OCI-LY3 (cell line): Measurements from ENCODE around the gene SCN1B.

Experiments
- H2AFZ ChIP-seq: fragments of 200-600, 300-600 bp; shearing (Covaris generic); 2 replicates; pipeline ENCODE4 v1.6.0; 2014; ENCODE audit warnings: antibody characterized with exemption, low read depth, low read length
- H3K27ac ChIP-seq: fragments of 200-600, 300-600 bp; sonication (generic); 2 replicates; pipeline ENCODE4 v1.5.1; 2014; ENCODE audit warnings: mild to moderate bottlenecking, low read length, moderate library complexity, mixed read lengths
- H3K27me3 ChIP-seq: fragments of 200-600, 300-600 bp; sonication (generic); 2 replicates; pipeline ENCODE4 v1.6.1; 2014; ENCODE audit warnings: low read depth, low read length, mixed read lengths
- H3K36me3 ChIP-seq: fragments of 200-600, 300-600 bp; sonication (generic); replicated peaks from 2 replicates; pipeline ENCODE3; 2014; ENCODE audit warnings: low read depth, low read length, mixed read lengths
- H3K4me1 ChIP-seq: fragments of 300-600, 200-600 bp; sonication (generic); 2 replicates; pipeline ENCODE4 v1.6.1; 2014; ENCODE audit warnings: low read length, mixed read lengths
- H3K4me2 ChIP-seq: fragments of 200-600, 300-600 bp; sonication (generic); 2 replicates; pipeline ENCODE4 v1.6.1; 2014; ENCODE audit warnings: low read length, mixed read lengths
- H3K4me3 ChIP-seq: fragments of 300-600, 200-600 bp; sonication (generic); 2 replicates; pipeline ENCODE4 v1.5.1; 2014; ENCODE audit warnings: antibody characterized with exemption, mild to moderate bottlenecking, low read length, moderate library complexity
- H3K79me2 ChIP-seq: fragments of 300-600, 200-600 bp; shearing (Covaris generic); 2 replicates; pipeline ENCODE4 v1.6.1; 2014; ENCODE audit warnings: mild to moderate bottlenecking, low read length, mixed read lengths
- H3K9ac ChIP-seq: fragments of 300-600, 200-600 bp; shearing (Covaris generic); 2 replicates; pipeline ENCODE4 v1.6.0; 2014; ENCODE audit warnings: mild to moderate bottlenecking, low read length, moderate library complexity
- H3K9me3 ChIP-seq: fragments of 200-600, 300-600 bp; shearing (Covaris generic); 2 replicates; pipeline ENCODE4 v1.6.1; 2014; ENCODE audit warnings: low read length, mixed read lengths; ENCODE audit not compliant: insufficient read depth
- H4K20me1 ChIP-seq: fragments of 200-600, 300-600 bp; sonication (generic); 2 replicates; pipeline ENCODE4 v1.6.1; 2016; ENCODE audit warnings: low read length, mixed read lengths; ENCODE audit not compliant: insufficient read depth
- EZH2phosphoT487 ChIP-seq: fragments of 200-600 bp; shearing (Covaris generic); IDR thresholded peaks from 2 replicates; pipeline ENCODE4 v1.6.1; 2018; ENCODE audit warnings: antibody characterized with exemption, mixed run types, low read depth
- TF ChIP-seq, protein P1 (sequence below): fragments of 200-600, 300-600 bp; sonication (generic); IDR thresholded peaks from 2 replicates; pipeline ENCODE4 v1.5.1; 2014; ENCODE audit warnings: antibody characterized with exemption, low read length, low read depth

SCN1B gene

DNA sequence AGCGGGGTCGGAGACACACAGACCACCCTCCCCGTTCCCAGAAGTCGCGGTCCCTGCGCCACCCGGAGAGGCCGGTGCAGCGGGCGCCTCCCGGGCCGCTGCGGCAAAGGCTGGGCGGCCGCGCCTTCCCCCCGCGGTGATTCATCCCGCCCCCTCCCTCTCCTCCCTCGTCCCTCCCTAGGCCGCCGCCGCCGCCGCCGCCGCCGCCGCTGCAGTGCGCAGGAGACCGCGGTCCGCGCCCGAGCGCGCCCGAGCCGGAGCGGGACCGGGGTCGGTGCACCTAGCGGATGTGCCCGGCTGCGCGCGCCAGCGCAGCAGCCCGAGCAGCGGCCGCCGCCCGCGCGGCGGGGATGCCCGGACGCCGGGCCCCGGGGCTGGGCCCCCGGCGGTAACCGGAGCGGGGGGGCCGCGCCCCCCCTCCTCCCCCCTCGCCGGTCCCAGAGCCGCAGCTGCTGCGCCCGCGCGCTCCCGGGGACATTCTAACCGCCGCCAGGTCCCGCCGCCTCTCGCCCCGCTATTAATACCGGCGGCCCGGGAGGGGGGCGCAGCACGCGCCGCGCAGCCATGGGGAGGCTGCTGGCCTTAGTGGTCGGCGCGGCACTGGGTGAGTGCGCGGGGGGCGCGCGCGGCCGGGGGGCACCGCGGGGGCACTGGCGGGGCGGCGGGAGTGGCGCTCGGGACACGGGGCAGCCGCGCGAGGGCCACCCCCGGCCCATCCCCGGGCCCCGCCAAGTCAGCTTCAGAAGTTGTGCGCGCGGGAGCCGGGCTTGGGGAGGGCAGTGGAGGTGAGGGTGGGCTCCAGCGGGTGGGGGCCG lies at the start of gene SCN1B:
SCN1B (plus strand) TSS at position 214 of the 815 bp plus-strand sequence; CDS start at position 565, 351 bp downstream.
- H3K4me3 ChIP-seq: peak within 1 kb of the TSS; percentile 43
- H4K20me1 ChIP-seq: peaks cover 9% of the 10 kb centered on the region; the same call in 1 of the 2 replicates
- no peaks in the 10 kb centered on the region for H3K79me2 ChIP-seq
- no peak within 1 kb of the TSS for H3K27ac ChIP-seq
- no peak within 1 kb of the TSS for H3K9ac ChIP-seq
- H3K9me3 ChIP-seq: no peaks in the 10 kb centered on the region
- TF ChIP-seq EZH2phosphoT487: no peak
- TF ChIP-seq, protein P1, sequence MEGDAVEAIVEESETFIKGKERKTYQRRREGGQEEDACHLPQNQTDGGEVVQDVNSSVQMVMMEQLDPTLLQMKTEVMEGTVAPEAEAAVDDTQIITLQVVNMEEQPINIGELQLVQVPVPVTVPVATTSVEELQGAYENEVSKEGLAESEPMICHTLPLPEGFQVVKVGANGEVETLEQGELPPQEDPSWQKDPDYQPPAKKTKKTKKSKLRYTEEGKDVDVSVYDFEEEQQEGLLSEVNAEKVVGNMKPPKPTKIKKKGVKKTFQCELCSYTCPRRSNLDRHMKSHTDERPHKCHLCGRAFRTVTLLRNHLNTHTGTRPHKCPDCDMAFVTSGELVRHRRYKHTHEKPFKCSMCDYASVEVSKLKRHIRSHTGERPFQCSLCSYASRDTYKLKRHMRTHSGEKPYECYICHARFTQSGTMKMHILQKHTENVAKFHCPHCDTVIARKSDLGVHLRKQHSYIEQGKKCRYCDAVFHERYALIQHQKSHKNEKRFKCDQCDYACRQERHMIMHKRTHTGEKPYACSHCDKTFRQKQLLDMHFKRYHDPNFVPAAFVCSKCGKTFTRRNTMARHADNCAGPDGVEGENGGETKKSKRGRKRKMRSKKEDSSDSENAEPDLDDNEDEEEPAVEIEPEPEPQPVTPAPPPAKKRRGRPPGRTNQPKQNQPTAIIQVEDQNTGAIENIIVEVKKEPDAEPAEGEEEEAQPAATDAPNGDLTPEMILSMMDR: no peak
- H3K36me3 ChIP-seq: peaks cover 19% of the 10 kb centered on the region
- no peak within 1 kb of the TSS for H2AFZ ChIP-seq
- H3K27me3 ChIP-seq: 0 out of 2 replicates have a peak, but pooled peaks cover 5% of the 10 kb centered on the region
- H3K4me1 ChIP-seq: no peaks in the 10 kb centered on the region
- peak within 1 kb of the TSS; percentile 44 for H3K4me2 ChIP-seq

DNA sequence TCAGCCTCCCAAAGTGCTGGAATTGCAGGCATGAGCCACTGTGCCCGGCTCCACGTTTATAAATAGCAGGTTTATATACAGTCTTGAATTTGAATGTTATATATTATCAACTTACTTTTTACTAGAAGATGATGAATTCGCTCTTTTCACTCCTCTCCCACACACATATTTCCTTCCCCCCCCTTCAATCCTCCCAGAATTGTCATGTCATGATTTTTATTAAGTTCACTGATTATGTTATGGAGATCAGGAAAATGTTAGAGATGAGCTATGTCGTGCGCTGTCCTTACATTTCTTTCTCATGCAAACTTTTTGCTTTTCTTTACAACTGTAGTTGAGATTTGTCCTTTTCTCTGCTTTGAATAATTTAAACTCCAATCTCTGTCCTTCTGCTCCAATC lies 48.0 kb upstream of the SCN1B start:
- TF ChIP-seq, protein P1: no peak
- no peak for TF ChIP-seq EZH2phosphoT487

DNA sequence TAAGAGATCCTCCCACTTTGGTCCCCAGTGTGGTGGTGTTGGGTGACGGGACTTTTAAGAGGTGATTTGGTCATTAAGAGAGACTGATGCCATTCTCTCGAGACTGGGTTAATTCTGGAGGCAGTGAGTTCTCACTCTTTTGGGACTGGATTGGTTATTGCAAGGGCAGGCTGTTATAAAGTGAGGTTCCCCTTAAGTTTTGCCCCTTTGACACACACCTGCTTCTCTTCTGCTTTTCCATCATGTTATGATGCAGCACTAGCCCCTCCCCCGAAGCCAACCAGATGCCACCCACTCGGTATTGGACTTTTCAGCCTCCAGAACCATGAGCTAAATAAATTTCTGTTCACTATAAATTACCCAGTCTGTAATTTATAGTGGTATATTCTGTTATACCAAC lies 46.5 kb upstream of the SCN1B start:
- H3K79me2 ChIP-seq: no peaks in the 10 kb centered on the region
- H3K36me3 ChIP-seq: no peaks in the 10 kb centered on the region
- no peak overlapping the region for H3K9ac ChIP-seq
- TF ChIP-seq EZH2phosphoT487: no peak
- TF ChIP-seq, protein P1: no peak
- no peaks in the 10 kb centered on the region for H4K20me1 ChIP-seq
- H3K9me3 ChIP-seq: peaks cover 3% of the 10 kb centered on the region; the same call in 1 of the 2 replicates
- H3K4me1 ChIP-seq: peaks cover 17% of the 10 kb centered on the region
- peaks cover 13% of the 10 kb centered on the region; the same call in 1 of the 2 replicates for H3K27me3 ChIP-seq
- H3K4me3 ChIP-seq: no peak overlapping the region
- no peak overlapping the region for H3K27ac ChIP-seq
- H2AFZ ChIP-seq: peak overlapping the region; percentile 5; the same call in 1 of the 2 replicates
- no peak overlapping the region for H3K4me2 ChIP-seq

More for the DNA sequence above, 48.0 kb upstream of the SCN1B start:
- H4K20me1 ChIP-seq: no peaks in the 10 kb centered on the region
- H3K79me2 ChIP-seq: no peaks in the 10 kb centered on the region
- no peak overlapping the region for H3K4me2 ChIP-seq
- no peak overlapping the region for H3K27ac ChIP-seq
- no peaks in the 10 kb centered on the region for H3K36me3 ChIP-seq
- peaks cover 13% of the 10 kb centered on the region; the same call in 1 of the 2 replicates for H3K27me3 ChIP-seq
- peaks cover 9% of the 10 kb centered on the region for H3K4me1 ChIP-seq
- H3K4me3 ChIP-seq: no peak overlapping the region
- H2AFZ ChIP-seq: no peak overlapping the region
- H3K9me3 ChIP-seq: peaks cover 3% of the 10 kb centered on the region; the same call in 1 of the 2 replicates
- H3K9ac ChIP-seq: no peak overlapping the region

DNA sequence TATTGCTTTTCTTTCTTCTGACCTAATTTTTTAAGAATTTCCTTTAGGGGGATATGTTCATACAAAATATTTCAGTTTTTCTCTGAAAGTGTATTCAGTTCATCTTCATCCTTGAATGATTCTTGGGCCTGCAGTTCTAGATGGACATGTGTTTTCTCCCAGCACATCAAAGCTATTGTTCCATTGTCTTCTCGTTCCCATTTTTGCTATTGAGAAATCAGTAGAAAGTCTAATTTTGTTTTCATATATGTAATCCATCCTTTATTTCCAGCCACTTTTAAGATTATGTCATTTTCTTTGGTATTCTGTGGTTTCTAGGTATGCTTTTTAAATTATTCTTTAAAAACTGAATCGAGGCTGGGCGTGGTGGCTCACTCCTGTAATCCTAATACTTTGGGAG lies 46.0 kb upstream of the SCN1B start:
- H3K4me1 ChIP-seq: peaks cover 22% of the 10 kb centered on the region
- peaks cover 3% of the 10 kb centered on the region; the same call in 1 of the 2 replicates for H3K9me3 ChIP-seq
- no peak overlapping the region for H2AFZ ChIP-seq
- no peak overlapping the region for H3K27ac ChIP-seq
- H3K36me3 ChIP-seq: no peaks in the 10 kb centered on the region
- H3K27me3 ChIP-seq: peaks cover 13% of the 10 kb centered on the region; the same call in 1 of the 2 replicates
- no peak overlapping the region for H3K4me3 ChIP-seq
- H4K20me1 ChIP-seq: no peaks in the 10 kb centered on the region
- no peak for TF ChIP-seq EZH2phosphoT487
- TF ChIP-seq, protein P1: no peak
- H3K79me2 ChIP-seq: no peaks in the 10 kb centered on the region
- H3K4me2 ChIP-seq: no peak overlapping the region
- H3K9ac ChIP-seq: no peak overlapping the region
